Trophoblast cell (in vitro differentiated cells and primary cell): Measurements from ENCODE around the gene DMRTC1.
"Not testable (repeated sequence)": the region's sequence is repeated elsewhere in the genome, so short reads cannot be mapped to it uniquely, and the experiment has no call there.

Source experiments
- DNase-seq, 2 donors: peaks; one replicate each; pipeline ENCODE4 v3.0.0-alpha.2; 2016
- H2AFZ ChIP-seq: 2 replicates; pipeline ENCODE4 v1.6.1; 2013; ENCODE audit warnings: low read length, moderate library complexity, mild to moderate bottlenecking; ENCODE audit not compliant: insufficient read depth, poor library complexity
- H2AK5ac ChIP-seq: 2 replicates; pipeline ENCODE4 v1.6.1; 2013; ENCODE audit warnings: mild to moderate bottlenecking, low read length
- H2BK120ac ChIP-seq: 2 replicates; pipeline ENCODE4 v1.6.1; 2013; ENCODE audit warnings: low read length, mild to moderate bottlenecking, moderate library complexity; ENCODE audit not compliant: insufficient read depth, poor library complexity
- H2BK12ac ChIP-seq: 2 replicates; pipeline ENCODE4 v1.6.1; 2013; ENCODE audit warnings: mild to moderate bottlenecking, low read length, moderate library complexity
- H2BK5ac ChIP-seq: 2 replicates; pipeline ENCODE4 v1.6.1; 2013; ENCODE audit warnings: low read length, low read depth, moderate library complexity, mild to moderate bottlenecking; ENCODE audit not compliant: poor library complexity
- H3K14ac ChIP-seq: 2 replicates; pipeline ENCODE4 v1.6.1; 2013; ENCODE audit warnings: mild to moderate bottlenecking, low read length
- H3K18ac ChIP-seq: 2 replicates; pipeline ENCODE4 v1.6.1; 2013; ENCODE audit warnings: mild to moderate bottlenecking, low read length
- H3K23ac ChIP-seq: 2 replicates; pipeline ENCODE4 v1.6.1; 2013; ENCODE audit warnings: low read length
- H3K27ac ChIP-seq: 2 replicates; pipeline ENCODE4 v1.5.1; 2013; ENCODE audit warnings: low read depth, mild to moderate bottlenecking, inconsistent platforms, low read length, moderate library complexity
- H3K27me3 ChIP-seq: 2 replicates; pipeline ENCODE4 v1.6.1; 2013; ENCODE audit warnings: inconsistent platforms, mild to moderate bottlenecking, low read length, moderate library complexity; ENCODE audit not compliant: insufficient read depth
- H3K36me3 ChIP-seq, 2 experiments: 1 replicate in 1 of 2; 2 replicates in 1 of 2; pipeline ENCODE4 v1.6.1; 2013; ENCODE audit warnings: low read length in 2 of 2, mild to moderate bottlenecking in 2 of 2, moderate library complexity in 1 of 2; ENCODE audit not compliant: insufficient read depth in 2 of 2, control insufficient read depth in 1 of 2
- H3K4ac ChIP-seq: 2 replicates; pipeline ENCODE4 v1.6.1; 2013; ENCODE audit warnings: low read depth, mild to moderate bottlenecking, low read length, moderate library complexity
- H3K4me1 ChIP-seq, 2 experiments: 1 replicate in 1 of 2; 2 replicates in 1 of 2; pipeline ENCODE4 v1.6.1; 2013; ENCODE audit warnings: low read length in 2 of 2, mild to moderate bottlenecking in 2 of 2, moderate library complexity in 1 of 2; ENCODE audit not compliant: insufficient read depth in 2 of 2, control insufficient read depth in 1 of 2
- H3K4me2 ChIP-seq: 2 replicates; pipeline ENCODE4 v1.6.1; 2013; ENCODE audit warnings: inconsistent platforms, mild to moderate bottlenecking, low read length, moderate library complexity
- H3K4me3 ChIP-seq: 2 replicates; pipeline ENCODE4 v1.5.1; 2013; ENCODE audit warnings: mild to moderate bottlenecking, low read depth, low read length, inconsistent platforms
- H3K79me1 ChIP-seq: one replicate; pipeline ENCODE4 v1.6.1; 2013; ENCODE audit warnings: low read length
- H3K79me2 ChIP-seq: 2 replicates; pipeline ENCODE4 v1.6.1; 2013; ENCODE audit warnings: low read length, mild to moderate bottlenecking; ENCODE audit not compliant: control insufficient read depth, insufficient read depth, poor library complexity
- H3K9ac ChIP-seq: 2 replicates; pipeline ENCODE4 v1.6.1; 2013; ENCODE audit warnings: mild to moderate bottlenecking, low read length
- H3K9me3 ChIP-seq: 2 replicates; pipeline ENCODE4 v1.6.1; 2013; ENCODE audit warnings: low read depth, mild to moderate bottlenecking, control low read depth, inconsistent platforms, low read length; ENCODE audit not compliant: insufficient read depth
- H4K12ac ChIP-seq: 2 replicates; pipeline ENCODE4 v1.6.1; 2013; ENCODE audit warnings: low read depth, mild to moderate bottlenecking, low read length, moderate library complexity
- H4K8ac ChIP-seq: 2 replicates; pipeline ENCODE4 v1.6.1; 2013; ENCODE audit warnings: low read depth, mild to moderate bottlenecking, low read length, moderate library complexity
- H4K91ac ChIP-seq: one replicate; pipeline ENCODE4 v1.6.1; 2013; ENCODE audit warnings: low read depth, mild to moderate bottlenecking, low read length, moderate library complexity
- WGBS: extraction: QIAGEN DNeasy Blood & Tissue Kit; methylation state at CpG from one replicate; pipeline ENCODE4 v1.1.7; 2013; ENCODE audit warnings: missing lambda C conversion rate; ENCODE audit not compliant: insufficient read length, insufficient coverage; ENCODE audit errors: extremely low coverage; 5-methylcytosine and 5-hydroxymethylcytosine counted together

DMRTC1 gene

DNA sequence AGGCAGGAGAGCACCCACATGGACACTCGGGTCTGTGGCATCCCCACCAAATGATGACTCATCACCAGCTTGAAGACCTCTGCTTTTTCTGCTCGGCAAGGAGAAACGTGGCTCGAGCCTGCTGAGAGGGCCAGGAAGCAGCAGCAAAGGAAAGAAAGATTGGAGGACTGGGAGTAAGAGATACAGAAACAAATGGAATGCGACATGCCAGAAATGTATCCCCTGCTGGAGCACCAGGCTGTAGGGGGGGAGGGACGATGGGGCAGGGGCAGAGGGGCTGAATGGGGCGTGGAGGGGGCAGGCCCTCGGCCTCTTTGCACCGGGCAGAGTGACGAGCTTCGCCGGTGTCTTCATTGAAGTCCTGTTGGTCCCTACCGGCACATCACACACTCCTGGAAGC is 31.3 kb downstream of the DMRTC1 start, which contains the start of gene FAM236C:
Gene FAM236C, plus strand, starts transcription at position 301 of the 400 bp plus-strand sequence. CDS start 100 bp downstream, outside the sequence.
- not testable (repeated sequence) for H3K4me1 ChIP-seq, H4K12ac ChIP-seq, H3K79me2 ChIP-seq, H3K27me3 ChIP-seq, H3K18ac ChIP-seq, H4K8ac ChIP-seq, H2BK5ac ChIP-seq, H3K27ac ChIP-seq, H3K4me3 ChIP-seq, H2BK120ac ChIP-seq, H3K9me3 ChIP-seq, H3K14ac ChIP-seq, H3K4ac ChIP-seq, H2AK5ac ChIP-seq, H3K79me1 ChIP-seq, H3K36me3 ChIP-seq, H3K4me2 ChIP-seq, H2BK12ac ChIP-seq, H3K23ac ChIP-seq, H2AFZ ChIP-seq, H4K91ac ChIP-seq, H3K9ac ChIP-seq, DNase-seq
- WGBS: no CpG with 5 or more reads among the region's 13 CpGs

- no CpG with 5 or more reads among the region's 14 CpGs for WGBS
- H3K14ac ChIP-seq, H4K12ac ChIP-seq: not testable (repeated sequence)
Measured at GRCh38 chrX:72889740-72890139, 53.9 kb downstream of the DMRTC1 start.

GRCh38 chrX:72882898-72883297 is 60.7 kb downstream of the DMRTC1 start:
- H4K8ac ChIP-seq, H3K36me3 ChIP-seq, H4K12ac ChIP-seq, H3K23ac ChIP-seq, H3K4me2 ChIP-seq, H3K18ac ChIP-seq, H2AFZ ChIP-seq, H3K79me1 ChIP-seq, H3K4ac ChIP-seq, H3K9ac ChIP-seq, H2BK120ac ChIP-seq, H3K27ac ChIP-seq, H3K79me2 ChIP-seq, H3K4me3 ChIP-seq, H3K14ac ChIP-seq, H2AK5ac ChIP-seq, H3K27me3 ChIP-seq, H3K9me3 ChIP-seq, H4K91ac ChIP-seq, DNase-seq, H3K4me1 ChIP-seq, H2BK5ac ChIP-seq, H2BK12ac ChIP-seq: not testable (repeated sequence)
- WGBS: no CpG with 5 or more reads among the region's 2 CpGs

More at GRCh38 chrX:72889740-72890139, 53.9 kb downstream of the DMRTC1 start:
- not testable (repeated sequence) for H3K4ac ChIP-seq, H3K27me3 ChIP-seq, H3K9me3 ChIP-seq, H3K9ac ChIP-seq, H3K23ac ChIP-seq, H3K36me3 ChIP-seq, H4K91ac ChIP-seq, H3K4me2 ChIP-seq, H2BK12ac ChIP-seq, H2BK120ac ChIP-seq, H3K4me3 ChIP-seq, H2AFZ ChIP-seq, H3K79me1 ChIP-seq, H2AK5ac ChIP-seq, H2BK5ac ChIP-seq, H3K27ac ChIP-seq, H3K79me2 ChIP-seq, H3K18ac ChIP-seq, H3K4me1 ChIP-seq, DNase-seq, H4K8ac ChIP-seq

DNA sequence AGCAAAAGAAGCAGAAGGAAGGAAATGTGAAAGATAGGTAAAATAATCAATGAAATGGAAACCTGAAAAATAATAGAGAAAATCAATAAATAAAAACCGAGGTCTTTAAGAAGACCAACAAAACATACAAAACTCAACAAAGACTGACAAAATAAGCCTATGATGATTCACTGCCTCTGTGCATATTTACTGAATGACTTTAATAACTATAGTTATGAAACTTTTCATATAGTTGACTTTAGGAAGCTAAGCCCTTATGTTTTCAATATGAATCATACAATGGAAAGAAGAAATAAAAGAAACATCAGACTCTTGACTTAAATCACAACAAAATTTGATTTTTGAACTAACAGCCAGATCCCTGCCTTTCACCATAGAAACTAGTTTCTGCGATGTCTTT is 106.1 kb downstream of the DMRTC1 start:
- WGBS: no CpG with 5 or more reads among the region's 2 CpGs
- H3K79me2 ChIP-seq, H3K27me3 ChIP-seq, H4K91ac ChIP-seq, DNase-seq, H3K79me1 ChIP-seq, H3K4me3 ChIP-seq, H2BK5ac ChIP-seq, H2AK5ac ChIP-seq, H3K9ac ChIP-seq, H3K23ac ChIP-seq, H3K27ac ChIP-seq, H2AFZ ChIP-seq, H3K18ac ChIP-seq, H4K12ac ChIP-seq, H2BK12ac ChIP-seq, H3K4ac ChIP-seq, H3K36me3 ChIP-seq, H4K8ac ChIP-seq, H3K4me1 ChIP-seq, H2BK120ac ChIP-seq, H3K4me2 ChIP-seq, H3K9me3 ChIP-seq, H3K14ac ChIP-seq: not testable (repeated sequence)
